ENCODE data around the gene CRYBA4. TPM values are rescaled to one million over a fixed set of nuclear protein-coding genes. Genes with fewer than 3 reads are reported as not detected.

CRYBA4 gene
- not detected for total RNA-seq
- long read RNA-seq, donor 1 = 0 reads
- long read RNA-seq, donor 2, partial matches to known transcripts = 0 of 1 reads
- long read RNA-seq, donor 2, other reads (novel, unspliced or antisense) = 1 of 1 reads

GRCh38 chr22:26621663-26622062 lies at the start of gene CRYBA4:
Gene CRYBA4, plus strand, starts transcription at chr22:26621963. Its CDS starts 634 bp downstream, at chr22:26622597.
- intact Hi-C loops (cut with DNase I, micrococcal nuclease) = no loop called here
- no peak for ATAC-seq
- Histone ChIP-seq H3K4me1 (ENCODE audit: low read depth) (no peaks in the 10 kb centered on the region), H3K4me3 (no peak within 1 kb of the TSS), H3K9me3 (no peaks in the 10 kb centered on the region), H3K36me3 (ENCODE audit: low read depth) (no peaks in the 10 kb centered on the region)
- no peak for DNase-seq
- TF ChIP-seq, protein P1, sequence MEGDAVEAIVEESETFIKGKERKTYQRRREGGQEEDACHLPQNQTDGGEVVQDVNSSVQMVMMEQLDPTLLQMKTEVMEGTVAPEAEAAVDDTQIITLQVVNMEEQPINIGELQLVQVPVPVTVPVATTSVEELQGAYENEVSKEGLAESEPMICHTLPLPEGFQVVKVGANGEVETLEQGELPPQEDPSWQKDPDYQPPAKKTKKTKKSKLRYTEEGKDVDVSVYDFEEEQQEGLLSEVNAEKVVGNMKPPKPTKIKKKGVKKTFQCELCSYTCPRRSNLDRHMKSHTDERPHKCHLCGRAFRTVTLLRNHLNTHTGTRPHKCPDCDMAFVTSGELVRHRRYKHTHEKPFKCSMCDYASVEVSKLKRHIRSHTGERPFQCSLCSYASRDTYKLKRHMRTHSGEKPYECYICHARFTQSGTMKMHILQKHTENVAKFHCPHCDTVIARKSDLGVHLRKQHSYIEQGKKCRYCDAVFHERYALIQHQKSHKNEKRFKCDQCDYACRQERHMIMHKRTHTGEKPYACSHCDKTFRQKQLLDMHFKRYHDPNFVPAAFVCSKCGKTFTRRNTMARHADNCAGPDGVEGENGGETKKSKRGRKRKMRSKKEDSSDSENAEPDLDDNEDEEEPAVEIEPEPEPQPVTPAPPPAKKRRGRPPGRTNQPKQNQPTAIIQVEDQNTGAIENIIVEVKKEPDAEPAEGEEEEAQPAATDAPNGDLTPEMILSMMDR (IDR thresholded peaks at IDR 0.05) = no peak

DNA sequence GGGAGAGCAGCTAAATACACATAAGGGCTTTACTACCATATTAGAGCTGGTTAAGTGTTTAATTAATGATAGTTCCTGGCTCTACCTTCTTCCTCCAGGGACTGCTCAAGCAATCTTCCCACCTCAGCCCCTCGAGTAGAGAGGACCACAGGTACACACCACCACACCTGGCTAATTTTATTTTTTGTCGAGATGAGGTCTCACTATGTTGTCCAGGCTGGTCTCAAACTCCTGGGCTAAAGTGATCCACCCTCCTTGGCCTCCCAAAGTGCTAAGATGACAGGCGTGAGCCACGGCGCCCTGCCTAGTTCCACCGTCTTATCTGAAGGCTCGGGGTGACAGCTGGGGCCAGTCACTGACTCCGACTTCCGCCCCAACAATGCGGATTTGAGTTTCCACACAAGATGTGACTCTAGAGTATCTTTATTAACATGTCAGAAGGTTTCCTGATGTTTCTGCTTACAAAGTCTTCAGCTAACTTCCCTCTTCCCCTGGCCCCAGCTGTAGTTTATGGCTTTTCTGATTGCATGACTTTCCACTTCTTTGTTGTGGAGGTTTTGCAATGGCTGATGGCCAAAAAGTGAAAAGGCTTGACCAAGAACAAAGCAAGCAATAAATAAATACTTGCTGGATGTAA lies 48.6 kb upstream of the CRYBA4 start:
- DNase-seq = peak; percentile 39 to 69 (median 42)
- Histone ChIP-seq H3K9me3 (no peaks in the 10 kb centered on the region), H3K36me3 (ENCODE audit: low read depth) (no peaks in the 10 kb centered on the region), H3K4me3 (no peak overlapping the region), H3K4me1 (ENCODE audit: low read depth) (no peaks in the 10 kb centered on the region)
- peak; percentile 60 for ATAC-seq
- TF ChIP-seq, protein P1 (IDR thresholded peaks at IDR 0.05) = no peak
- intact Hi-C loops (cut with DNase I, micrococcal nuclease) = no loop called here

GRCh38 chr22:26574001-26574723 lies 47.6 kb upstream of the CRYBA4 start:
- TF ChIP-seq, protein P1 (IDR thresholded peaks at IDR 0.05) = no peak
- intact Hi-C loops (cut with DNase I, micrococcal nuclease) = no loop called here
- DNase-seq (no peak), ATAC-seq (no peak)
- Histone ChIP-seq H3K9me3 (no peaks in the 10 kb centered on the region), H3K4me1 (ENCODE audit: low read depth) (no peaks in the 10 kb centered on the region), H3K36me3 (ENCODE audit: low read depth) (no peaks in the 10 kb centered on the region), H3K4me3 (no peak overlapping the region)

GRCh38 chr22:26576026-26576680 lies 45.6 kb upstream of the CRYBA4 start:
- ATAC-seq = no peak
- H3K4me1 ChIP-seq (ENCODE audit: low read depth) = no peaks in the 10 kb centered on the region
- H3K36me3 ChIP-seq (ENCODE audit: low read depth) = no peaks in the 10 kb centered on the region

DNA sequence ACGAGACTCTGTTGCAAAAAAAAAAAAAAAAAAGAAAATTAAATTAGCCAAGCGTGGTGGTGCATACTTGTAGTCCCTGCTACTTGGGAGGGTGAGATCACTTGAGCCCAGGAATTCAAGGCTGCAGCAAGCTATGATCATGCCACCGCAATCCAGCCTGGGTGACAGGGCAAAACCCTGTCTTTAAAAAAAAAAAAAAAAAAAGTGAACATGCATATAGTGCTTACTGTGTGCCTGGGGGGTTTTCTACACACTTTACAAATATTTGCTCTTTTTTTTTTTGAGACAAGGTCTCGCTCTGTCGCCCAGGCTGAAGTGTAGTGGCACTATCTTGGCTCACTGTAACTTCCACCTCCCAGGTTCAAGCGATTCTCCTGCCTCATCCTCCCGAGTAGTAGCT lies 44.7 kb upstream of the CRYBA4 start:
- DNase-seq (no peak), ATAC-seq (no peak)
- intact Hi-C loops (cut with DNase I, micrococcal nuclease) = no loop called here
- H3K9me3 ChIP-seq = no peaks in the 10 kb centered on the region
- no peaks in the 10 kb centered on the region for H3K36me3 ChIP-seq (ENCODE audit: low read depth)
- TF ChIP-seq, protein P1 (IDR thresholded peaks at IDR 0.05) = no peak
- no peaks in the 10 kb centered on the region for H3K4me1 ChIP-seq (ENCODE audit: low read depth)
- H3K4me3 ChIP-seq = no peak overlapping the region

More at GRCh38 chr22:26576026-26576680, 45.6 kb upstream of the CRYBA4 start:
- no peaks in the 10 kb centered on the region for H3K9me3 ChIP-seq
- intact Hi-C loops (cut with DNase I, micrococcal nuclease) = no loop called here
- H3K4me3 ChIP-seq = no peak overlapping the region
- no peak for DNase-seq
- TF ChIP-seq, protein P1 (IDR thresholded peaks at IDR 0.05) = no peak

Data from mucosa of descending colon (tissue), 3 donors.